Kidney epithelial cell (primary cell): ENCODE measurements around the gene SPTBN4. TPM values are rescaled to one million over a fixed set of nuclear protein-coding genes. Genes with fewer than 3 reads are reported as not detected.
A peak's percentile ranks its signal among the peaks of the same experiment; 100 is the strongest.

ENCODE experiments used
- DNase-seq: peaks from one replicate; pipeline ENCODE4 v3.0.0-alpha.2; 2010; ENCODE audit warnings: low read depth
- H3K27me3 ChIP-seq: 2 replicates; pipeline ENCODE4 v1.6.0; 2011; ENCODE audit warnings: low read length; ENCODE audit not compliant: control insufficient read depth, insufficient read depth
- H3K36me3 ChIP-seq: 2 replicates; pipeline ENCODE4 v1.5.1; 2011; ENCODE audit warnings: low read length; ENCODE audit not compliant: control insufficient read depth, insufficient read depth
- H3K4me3 ChIP-seq: 2 replicates; pipeline ENCODE4 v1.5.1; 2011; ENCODE audit warnings: low read depth, mild to moderate bottlenecking, control low read depth, low read length
- total RNA-seq: library from RNA; depleted of rRNA; stranded (reverse); fragments of >200 nt; gene quantifications from 2 replicates; pipeline ENCODE4 v1.2.3, GENCODE V29; 2015
- TF ChIP-seq, protein P1 (sequence below): IDR thresholded peaks from 2 replicates; pipeline ENCODE4 v1.5.1; 2011; ENCODE audit warnings: mild to moderate bottlenecking, moderate library complexity, low read length, control low read depth, inconsistent platforms; ENCODE audit not compliant: insufficient read depth, poor library complexity, severe bottlenecking

The SPTBN4 gene
- total RNA-seq, 1 donor from 2014 or later, result 2.4 TPM

DNA sequence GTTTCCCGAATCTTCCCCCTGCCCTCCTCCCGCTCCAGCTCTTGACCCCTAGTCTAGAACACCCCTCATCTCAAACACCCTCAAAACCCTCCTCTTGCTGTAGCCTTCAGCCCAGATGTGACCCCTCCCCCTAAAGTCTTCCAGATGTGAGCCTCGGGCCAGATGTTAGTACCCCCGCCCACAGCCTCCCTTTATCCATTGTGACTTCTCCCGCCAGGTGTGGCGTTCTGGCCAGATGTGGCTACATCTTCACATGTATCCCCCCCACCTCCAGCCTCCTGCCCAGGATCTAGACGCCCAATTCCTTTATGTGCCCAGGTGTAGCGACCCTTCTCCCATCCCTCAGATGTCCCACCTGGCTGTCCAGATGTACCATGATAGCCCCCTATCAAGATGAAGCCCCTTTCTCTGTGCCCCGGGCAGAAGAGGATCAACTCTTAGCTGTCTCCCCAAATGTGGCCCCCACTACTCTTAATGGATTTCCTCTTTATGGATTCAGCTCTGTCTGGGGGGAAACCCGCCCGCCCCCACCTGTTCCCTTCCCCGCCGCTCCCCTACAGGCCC lies 133.9 kb downstream of the SPTBN4 start:
- Histone ChIP-seq H3K36me3 (no peaks in the 10 kb centered on the region), H3K27me3 (peaks cover 8% of the 10 kb centered on the region), H3K4me3 (no peak overlapping the region)
- TF ChIP-seq, protein P1, sequence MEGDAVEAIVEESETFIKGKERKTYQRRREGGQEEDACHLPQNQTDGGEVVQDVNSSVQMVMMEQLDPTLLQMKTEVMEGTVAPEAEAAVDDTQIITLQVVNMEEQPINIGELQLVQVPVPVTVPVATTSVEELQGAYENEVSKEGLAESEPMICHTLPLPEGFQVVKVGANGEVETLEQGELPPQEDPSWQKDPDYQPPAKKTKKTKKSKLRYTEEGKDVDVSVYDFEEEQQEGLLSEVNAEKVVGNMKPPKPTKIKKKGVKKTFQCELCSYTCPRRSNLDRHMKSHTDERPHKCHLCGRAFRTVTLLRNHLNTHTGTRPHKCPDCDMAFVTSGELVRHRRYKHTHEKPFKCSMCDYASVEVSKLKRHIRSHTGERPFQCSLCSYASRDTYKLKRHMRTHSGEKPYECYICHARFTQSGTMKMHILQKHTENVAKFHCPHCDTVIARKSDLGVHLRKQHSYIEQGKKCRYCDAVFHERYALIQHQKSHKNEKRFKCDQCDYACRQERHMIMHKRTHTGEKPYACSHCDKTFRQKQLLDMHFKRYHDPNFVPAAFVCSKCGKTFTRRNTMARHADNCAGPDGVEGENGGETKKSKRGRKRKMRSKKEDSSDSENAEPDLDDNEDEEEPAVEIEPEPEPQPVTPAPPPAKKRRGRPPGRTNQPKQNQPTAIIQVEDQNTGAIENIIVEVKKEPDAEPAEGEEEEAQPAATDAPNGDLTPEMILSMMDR, result no peak
- DNase-seq, result no peak

DNA sequence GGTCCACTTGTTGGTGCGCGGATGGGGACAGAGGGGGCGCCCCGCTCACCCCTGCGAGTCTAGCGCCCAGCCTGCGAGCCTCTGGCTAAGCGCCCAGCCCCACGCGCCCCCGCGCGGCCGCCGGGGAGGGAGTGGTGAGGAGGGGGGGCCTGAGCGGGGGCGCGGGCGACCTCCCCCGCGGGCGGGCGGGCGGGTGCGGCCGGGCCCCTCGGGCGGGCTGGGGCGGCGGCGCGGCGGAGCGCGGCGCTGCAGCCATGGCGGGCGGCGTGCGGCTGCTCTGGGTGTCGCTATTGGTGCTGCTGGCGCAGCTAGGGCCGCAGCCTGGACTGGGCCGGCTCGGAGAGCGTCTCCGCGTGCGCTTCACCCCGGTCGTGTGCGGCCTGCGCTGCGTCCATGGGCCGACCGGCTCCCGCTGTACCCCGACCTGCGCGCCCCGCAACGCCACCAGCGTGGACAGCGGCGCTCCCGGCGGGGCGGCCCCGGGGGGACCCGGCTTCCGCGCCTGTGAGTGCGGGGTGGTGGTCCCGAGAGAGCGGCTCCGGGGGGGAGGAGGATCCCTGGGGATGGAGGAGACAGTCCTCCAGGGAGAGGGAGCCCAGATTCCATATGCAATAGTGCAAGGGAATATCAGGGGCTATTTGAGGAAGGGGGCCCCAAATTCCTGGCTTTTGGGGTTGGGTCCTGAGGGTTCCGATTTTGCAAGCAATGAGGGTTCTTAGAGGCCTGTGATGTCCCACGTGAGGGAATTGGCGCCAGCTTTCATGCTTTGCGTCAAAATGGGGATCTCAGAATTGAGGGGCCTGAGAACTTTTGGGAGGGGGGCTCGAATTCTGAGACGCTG lies 134.6 kb downstream of the SPTBN4 start, which contains the start of gene LTBP4:
Gene LTBP4 (plus strand): TSS at position 236 of the 841 bp plus-strand sequence. CDS start 19 bp downstream, at position 255.
- TF ChIP-seq, protein P1, result no peak
- Histone ChIP-seq H3K4me3 (peak within 1 kb of the TSS; percentile 30), H3K27me3 (peaks cover 8% of the 10 kb centered on the region), H3K36me3 (no peaks in the 10 kb centered on the region)
- no peak for DNase-seq

DNA sequence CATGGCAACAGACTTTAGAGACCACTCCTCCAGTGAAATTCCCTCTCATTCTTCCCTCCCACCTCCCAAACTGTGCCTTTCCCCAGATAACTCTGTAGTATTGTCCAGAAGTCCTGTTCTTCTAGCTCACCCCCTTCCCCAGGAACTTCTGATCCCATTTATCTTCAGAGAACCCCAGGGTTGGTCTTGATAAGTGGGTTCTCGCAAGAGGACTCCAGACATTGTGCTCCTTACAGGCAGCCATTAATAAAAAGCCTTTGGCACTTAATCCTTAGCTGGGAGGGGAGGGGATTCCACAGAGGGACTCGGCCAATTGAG lies 136.2 kb downstream of the SPTBN4 start:
- TF ChIP-seq, protein P1, result no peak
- no peak for DNase-seq
- H3K4me3 ChIP-seq, result no peak overlapping the region
- peaks cover 8% of the 10 kb centered on the region for H3K27me3 ChIP-seq
- no peaks in the 10 kb centered on the region for H3K36me3 ChIP-seq

DNA sequence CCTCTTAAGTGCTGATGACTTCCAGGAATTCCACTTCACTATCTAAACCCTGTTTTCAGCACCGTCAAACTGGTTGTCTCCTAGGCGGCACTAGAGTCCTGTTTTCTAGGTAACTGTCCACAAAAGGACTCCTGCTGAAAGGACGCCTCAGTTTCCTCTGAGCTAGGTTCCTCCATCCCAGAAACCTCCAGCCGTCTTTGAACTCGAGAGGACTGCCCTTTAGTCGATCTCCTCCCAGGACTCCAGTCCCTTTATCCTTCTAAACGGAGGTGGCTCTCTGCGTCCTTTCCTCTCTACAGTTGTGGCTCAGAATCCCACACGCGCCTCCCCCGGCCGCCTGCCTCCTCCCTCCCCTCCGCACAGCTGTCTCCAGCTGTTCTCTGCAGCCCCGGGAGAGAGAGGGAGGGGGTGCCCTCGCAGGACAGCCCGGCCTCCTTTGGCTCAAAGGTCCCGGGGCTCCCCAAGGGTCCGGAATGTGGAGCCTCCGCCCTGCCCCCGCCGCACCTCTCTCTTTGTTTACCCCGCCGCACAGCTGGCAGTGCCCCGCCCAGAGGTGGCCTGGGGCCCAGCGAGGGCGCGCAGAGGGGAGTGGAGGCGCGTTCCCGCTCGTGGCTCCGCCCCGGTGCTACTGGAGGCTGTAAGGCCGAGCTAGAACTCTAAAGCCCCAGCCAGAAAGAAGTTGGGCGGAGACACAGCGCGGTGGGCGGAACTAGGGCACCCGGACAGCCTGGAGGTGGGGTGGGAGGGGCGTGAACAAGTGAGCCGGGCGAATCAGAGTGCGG lies 136.8 kb downstream of the SPTBN4 start:
- TF ChIP-seq, protein P1, result no peak
- peak overlapping the region; percentile 33 for H3K4me3 ChIP-seq
- H3K36me3 ChIP-seq, result no peaks in the 10 kb centered on the region
- DNase-seq, result peak; percentile 90
- peaks cover 8% of the 10 kb centered on the region for H3K27me3 ChIP-seq

DNA sequence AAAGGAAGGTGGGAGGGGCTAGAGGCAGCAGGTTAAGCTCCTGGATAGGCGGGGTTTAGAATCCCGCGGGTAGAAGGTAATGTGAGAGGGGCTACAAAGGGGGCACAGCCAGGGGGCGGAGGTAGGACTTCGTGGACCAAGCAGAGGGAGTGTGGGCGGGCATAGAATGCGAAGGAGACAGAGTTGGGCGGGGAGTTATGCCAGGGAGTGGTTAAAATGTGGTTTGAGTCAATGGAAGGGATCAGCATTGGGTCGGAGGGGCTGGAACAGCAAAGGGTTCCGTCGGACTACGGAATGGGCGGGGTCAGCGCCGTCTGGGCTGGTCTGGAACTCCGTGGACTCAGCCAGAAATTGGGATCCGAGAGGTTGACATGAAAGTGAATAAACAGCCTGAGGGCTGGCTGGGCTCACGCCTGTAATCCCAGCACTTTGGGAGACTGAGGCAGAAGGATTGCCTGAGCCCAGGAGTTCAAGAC lies 137.4 kb downstream of the SPTBN4 start:
- TF ChIP-seq, protein P1, result no peak
- Histone ChIP-seq H3K27me3 (peaks cover 6% of the 10 kb centered on the region), H3K4me3 (no peak overlapping the region), H3K36me3 (no peaks in the 10 kb centered on the region)
- DNase-seq, result no peak
